Vagina (tissue), 2 donors: ENCODE measurements around the gene ZNF322. TPM values are rescaled to one million over a fixed set of nuclear protein-coding genes. Genes with fewer than 3 reads are reported as not detected.
A peak's percentile ranks its signal among the peaks of the same experiment; 100 is the strongest.

Experiments used
- DNase-seq, 2 donors: peaks; one replicate each; pipeline ENCODE4 v3.0.0-alpha.2; 2017; ENCODE audit errors: extremely low spot score in 2 of 2
- H3K27ac ChIP-seq: fragments of 200-600 bp; sonication (generic); one replicate; pipeline ENCODE4 v1.5.1; 2019
- H3K27me3 ChIP-seq: fragments of 200-600 bp; sonication (generic); one replicate; pipeline ENCODE4 v1.5.1; 2019
- H3K36me3 ChIP-seq, 2 donors: fragments of 200-600 bp; sonication (generic); one replicate each; pipeline ENCODE4 v1.5.1; 2017 to 2019
- H3K4me1 ChIP-seq: fragments of 200-600 bp; sonication (generic); one replicate; pipeline ENCODE4 v1.5.1; 2019
- H3K4me3 ChIP-seq, 2 donors: fragments of 200-600 bp; sonication (generic); 1 replicate in 1 of 2; 2 replicates in 1 of 2; pipeline ENCODE4 v1.5.1; 2016 to 2019
- H3K9me3 ChIP-seq: fragments of 200-600 bp; sonication (generic); one replicate; pipeline ENCODE4 v1.5.1; 2019
- POLR2A ChIP-seq, 2 donors: fragments of 450-650 bp; IDR thresholded peaks; one replicate each; pipeline ENCODE4 v1.6.1; 2017; ENCODE audit warnings: antibody characterized with exemption in 2 of 2, mild to moderate bottlenecking in 2 of 2, moderate library complexity in 2 of 2
- POLR2AphosphoS5 ChIP-seq, 2 donors: sonication (generic); formaldehyde crosslinking; IDR thresholded peaks; one replicate each; pipeline ENCODE4 v1.9.0; 2017; ENCODE audit warnings: antibody characterized with exemption in 2 of 2, mild to moderate bottlenecking in 2 of 2, low read depth in 1 of 2; ENCODE audit not compliant: insufficient read depth in 1 of 2
- intact Hi-C: fragments of 100-400 bp; cut with DNase I; formaldehyde crosslinking; loops from one replicate; pipeline ENCODE4 v1.15.1; 2023
- total RNA-seq: library from RNA; depleted of rRNA; stranded (reverse); fragments of >200 nt; gene quantifications from one replicate; pipeline ENCODE4 v1.2.3, GENCODE V29; 2016
- TF ChIP-seq, protein P1 (sequence below), 3 experiments: fragments of 450-650 bp in 2 of 3; fragments of 200-600 bp in 1 of 3; sonication (generic) in 1 of 3; IDR thresholded peaks; one replicate each; pipeline ENCODE4 v1.5.1; 2017 to 2019; ENCODE audit warnings: antibody characterized with exemption in 3 of 3, mild to moderate bottlenecking in 2 of 3, moderate library complexity in 2 of 3

ZNF322 gene
- total RNA-seq, 1 donor from 2014 or later: 11.5 TPM

DNA sequence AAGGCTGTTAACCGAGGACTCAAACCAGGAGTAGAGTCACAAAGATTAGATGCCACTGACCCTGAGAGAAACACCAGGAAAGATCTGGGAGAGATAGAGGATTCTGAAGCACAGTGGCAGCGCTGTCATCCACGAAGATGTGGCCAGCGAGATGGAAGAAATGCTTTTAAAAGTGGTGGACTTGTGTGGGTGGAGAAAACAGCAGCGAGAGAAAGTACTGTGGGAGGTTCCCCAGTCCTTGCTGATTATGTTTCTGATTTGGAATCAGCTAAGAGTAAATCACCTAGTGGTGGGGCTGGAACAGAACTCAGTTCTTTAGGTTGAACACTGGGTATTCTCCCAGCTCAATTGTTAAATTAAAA, 435 bp upstream of the ZNF322 start:
- peak overlapping the region; percentile 79 for H3K27ac ChIP-seq
- intact Hi-C loops: no loop called here
- no peaks in the 10 kb centered on the region for H3K27me3 ChIP-seq
- DNase-seq: no peak
- TF ChIP-seq, protein P1, sequence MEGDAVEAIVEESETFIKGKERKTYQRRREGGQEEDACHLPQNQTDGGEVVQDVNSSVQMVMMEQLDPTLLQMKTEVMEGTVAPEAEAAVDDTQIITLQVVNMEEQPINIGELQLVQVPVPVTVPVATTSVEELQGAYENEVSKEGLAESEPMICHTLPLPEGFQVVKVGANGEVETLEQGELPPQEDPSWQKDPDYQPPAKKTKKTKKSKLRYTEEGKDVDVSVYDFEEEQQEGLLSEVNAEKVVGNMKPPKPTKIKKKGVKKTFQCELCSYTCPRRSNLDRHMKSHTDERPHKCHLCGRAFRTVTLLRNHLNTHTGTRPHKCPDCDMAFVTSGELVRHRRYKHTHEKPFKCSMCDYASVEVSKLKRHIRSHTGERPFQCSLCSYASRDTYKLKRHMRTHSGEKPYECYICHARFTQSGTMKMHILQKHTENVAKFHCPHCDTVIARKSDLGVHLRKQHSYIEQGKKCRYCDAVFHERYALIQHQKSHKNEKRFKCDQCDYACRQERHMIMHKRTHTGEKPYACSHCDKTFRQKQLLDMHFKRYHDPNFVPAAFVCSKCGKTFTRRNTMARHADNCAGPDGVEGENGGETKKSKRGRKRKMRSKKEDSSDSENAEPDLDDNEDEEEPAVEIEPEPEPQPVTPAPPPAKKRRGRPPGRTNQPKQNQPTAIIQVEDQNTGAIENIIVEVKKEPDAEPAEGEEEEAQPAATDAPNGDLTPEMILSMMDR (IDR thresholded peaks at IDR 0.05): no peak
- TF ChIP-seq POLR2A (IDR thresholded peaks at IDR 0.05) (no peak), POLR2AphosphoS5 (IDR thresholded peaks at IDR 0.05; ENCODE audit: insufficient read depth in 1 of 2, low read depth in 1 of 2) (no peak)
- H3K9me3 ChIP-seq: no peaks in the 10 kb centered on the region
- peak overlapping the region; percentile 48 to 59 for H3K4me3 ChIP-seq
- peaks cover 38% of the 10 kb centered on the region for H3K4me1 ChIP-seq
- H3K36me3 ChIP-seq: no peaks in the 10 kb centered on the region

DNA sequence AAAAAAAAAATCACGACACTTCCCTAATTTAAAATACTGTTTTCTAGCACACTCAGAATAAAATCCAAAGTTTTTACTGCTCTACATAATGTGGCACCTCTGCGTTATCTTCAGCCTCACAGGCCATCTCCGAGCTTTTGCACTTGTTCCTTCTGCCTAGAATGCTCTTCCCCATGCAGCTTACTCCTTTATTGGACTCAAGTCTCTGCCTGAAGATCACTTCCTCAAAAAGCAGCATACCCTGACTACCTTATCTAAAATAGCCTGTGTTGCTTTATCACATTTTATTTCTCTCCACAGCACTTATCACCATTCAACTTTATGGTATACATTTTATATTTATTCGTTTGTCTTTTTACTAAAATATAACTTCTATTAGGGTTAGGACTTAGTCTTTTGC, 2.3 kb downstream of the ZNF322 start:
- Histone ChIP-seq H3K27me3 (no peaks in the 10 kb centered on the region), H3K27ac (no peak overlapping the region), H3K9me3 (no peaks in the 10 kb centered on the region), H3K36me3 (peaks cover 0 to 16% of the 10 kb centered on the region in 2 donors), H3K4me3 (no peak overlapping the region), H3K4me1 (peaks cover 39% of the 10 kb centered on the region)
- intact Hi-C loops: no loop called here
- no peak for DNase-seq
- TF ChIP-seq POLR2AphosphoS5 (IDR thresholded peaks at IDR 0.05; ENCODE audit: insufficient read depth in 1 of 2, low read depth in 1 of 2) (no peak), POLR2A (IDR thresholded peaks at IDR 0.05) (no peak)
- TF ChIP-seq, protein P1 (IDR thresholded peaks at IDR 0.05): no peak

DNA sequence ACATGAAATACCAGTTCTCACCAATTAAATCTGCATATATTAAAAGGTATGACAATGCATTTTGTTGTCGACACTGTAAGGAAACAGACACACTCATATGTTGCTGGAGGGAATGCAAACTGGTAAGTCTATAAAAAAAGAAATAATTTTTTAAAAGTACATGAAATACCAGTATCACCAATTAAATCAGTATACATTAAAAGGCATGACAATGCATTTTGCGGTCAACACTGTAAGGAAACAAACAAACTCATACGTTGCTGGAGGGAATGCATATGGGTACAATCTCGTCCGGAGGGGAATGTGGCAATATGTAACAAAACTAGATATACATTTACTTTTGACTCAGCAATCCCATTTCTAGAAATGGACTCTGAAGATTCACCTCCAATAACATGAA, 6.5 kb downstream of the ZNF322 start:
- intact Hi-C loops: no loop called here
- Histone ChIP-seq H3K9me3 (no peaks in the 10 kb centered on the region), H3K4me3 (no peak overlapping the region), H3K36me3 (peaks cover 0 to 23% of the 10 kb centered on the region in 2 donors), H3K27ac (no peak overlapping the region), H3K4me1 (peaks cover 28% of the 10 kb centered on the region), H3K27me3 (no peaks in the 10 kb centered on the region)
- no peak for DNase-seq
- TF ChIP-seq, protein P1 (IDR thresholded peaks at IDR 0.05): no peak
- TF ChIP-seq POLR2AphosphoS5 (IDR thresholded peaks at IDR 0.05; ENCODE audit: insufficient read depth in 1 of 2, low read depth in 1 of 2) (no peak), POLR2A (IDR thresholded peaks at IDR 0.05) (no peak)

DNA sequence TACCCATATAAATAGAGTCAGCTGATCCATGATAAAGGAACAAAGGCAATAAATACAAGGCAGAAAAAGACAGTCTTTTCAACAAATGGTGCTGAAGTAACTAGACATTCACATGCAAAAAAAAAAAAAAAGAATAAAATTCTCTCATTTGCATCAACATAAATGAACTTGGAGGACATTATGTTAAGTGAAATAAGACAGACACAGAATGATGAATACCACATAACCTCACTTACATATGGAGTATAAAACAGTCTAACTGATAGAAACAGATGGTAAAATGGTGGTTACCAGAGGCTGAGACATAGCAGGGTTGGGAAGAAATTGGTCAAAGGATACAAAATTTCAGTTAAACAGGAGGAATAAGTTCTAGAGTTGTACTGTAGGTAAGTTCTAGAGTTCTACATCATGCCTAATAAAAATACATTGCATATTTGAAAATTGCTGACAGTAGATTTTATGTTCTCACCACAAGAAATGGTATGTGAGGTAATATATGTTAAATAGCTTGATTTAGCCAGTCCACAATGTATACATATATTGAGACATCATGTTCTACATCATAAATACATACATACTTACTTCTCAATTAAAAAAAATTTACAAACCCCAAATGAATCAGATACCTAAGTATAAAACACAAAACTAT, 8.3 kb downstream of the ZNF322 start:
- Histone ChIP-seq H3K27ac (no peak overlapping the region), H3K4me1 (peaks cover 14% of the 10 kb centered on the region), H3K27me3 (no peaks in the 10 kb centered on the region), H3K4me3 (no peak overlapping the region), H3K9me3 (no peaks in the 10 kb centered on the region), H3K36me3 (peaks cover 0 to 23% of the 10 kb centered on the region in 2 donors)
- no peak for DNase-seq
- TF ChIP-seq POLR2AphosphoS5 (IDR thresholded peaks at IDR 0.05; ENCODE audit: insufficient read depth in 1 of 2, low read depth in 1 of 2) (no peak), POLR2A (IDR thresholded peaks at IDR 0.05) (no peak)
- TF ChIP-seq, protein P1 (IDR thresholded peaks at IDR 0.05): no peak
- intact Hi-C loops: no loop called here

DNA sequence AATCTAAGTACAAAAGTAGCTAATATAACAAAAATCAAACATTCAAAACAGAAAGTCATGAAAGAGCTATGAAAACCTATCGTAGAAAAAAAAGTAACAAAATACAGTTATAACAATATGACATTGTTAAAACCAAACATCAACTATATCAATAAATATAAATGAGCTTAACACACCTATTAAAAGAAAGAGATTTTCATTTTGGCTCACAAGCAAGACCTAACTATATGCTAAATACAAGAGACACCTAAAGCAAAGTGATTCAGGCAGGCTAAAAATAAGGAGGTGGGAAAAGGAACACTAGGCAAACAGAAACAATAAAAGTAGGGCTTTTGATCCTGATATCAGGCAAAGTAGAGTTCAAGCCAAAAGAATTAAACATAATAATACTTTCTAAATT, 13.5 kb downstream of the ZNF322 start:
- peaks cover 0 to 27% of the 10 kb centered on the region in 2 donors for H3K36me3 ChIP-seq
- H3K9me3 ChIP-seq: no peaks in the 10 kb centered on the region
- no peaks in the 10 kb centered on the region for H3K27me3 ChIP-seq
- no peak overlapping the region for H3K4me3 ChIP-seq
- H3K4me1 ChIP-seq: no peaks in the 10 kb centered on the region
- H3K27ac ChIP-seq: no peak overlapping the region
- TF ChIP-seq POLR2A (IDR thresholded peaks at IDR 0.05) (no peak), POLR2AphosphoS5 (IDR thresholded peaks at IDR 0.05; ENCODE audit: insufficient read depth in 1 of 2, low read depth in 1 of 2) (no peak)
- TF ChIP-seq, protein P1 (IDR thresholded peaks at IDR 0.05): no peak
- intact Hi-C loops: no loop called here
- no peak for DNase-seq
